Panc1 (cell line): ENCODE data around the gene ETFBKMT. TPM values are rescaled to one million over a fixed set of nuclear protein-coding genes. Genes with fewer than 3 reads are reported as not detected.
"Not testable (repeated sequence)": the region's sequence is repeated elsewhere in the genome, so short reads cannot be mapped to it uniquely, and the experiment has no call there.

Source experiments
- ATAC-seq: fragments of 200-7000 bp; cut with Tn5 transposase; 2 replicates; pipeline ENCODE4 v1.9.1; 2020; ENCODE audit warnings: mild to moderate bottlenecking, moderate library complexity
- BruUV-seq: library from RNA; stranded (reverse); fragments of 400-500 nt; replicated peaks from 2 replicates; lab custom pipeline; 2021; lab: Mats Ljungman, UMichigan
- CTCF ChIA-PET: fragments of 300-600 bp; sonication (Branson Sonifier 250); formaldehyde crosslinking; loops from one replicate; lab custom pipeline; 2022; ENCODE audit warnings: antibody characterized with exemption; lab: Charles Lee
- POLR2A ChIA-PET: fragments of 300-600 bp; sonication (Branson Sonifier 250); formaldehyde crosslinking; loops from one replicate; lab custom pipeline; 2022; ENCODE audit warnings: antibody characterized with exemption; lab: Charles Lee
- DNase-seq: peaks from one replicate; pipeline ENCODE4 v3.0.0-alpha.2; 2010; ENCODE audit warnings: low read depth, low spot score
- H3K27ac ChIP-seq: 2 replicates; pipeline ENCODE4 v1.5.1; 2011; ENCODE audit warnings: mild to moderate bottlenecking, low read length, inconsistent platforms
- H3K27me3 ChIP-seq: fragments of 200-500 bp; sonication (Bioruptor generic); 2 replicates; pipeline ENCODE4 v1.6.0; 2014; ENCODE audit warnings: low read length, inconsistent platforms; ENCODE audit not compliant: control insufficient read depth, insufficient read depth
- H3K36me3 ChIP-seq: fragments of 200-500 bp; sonication (Bioruptor generic); 2 replicates; pipeline ENCODE4 v1.5.1; 2014; ENCODE audit warnings: inconsistent platforms, mild to moderate bottlenecking, low read length, moderate library complexity; ENCODE audit not compliant: control insufficient read depth, insufficient read depth
- H3K4me1 ChIP-seq: 2 replicates; pipeline ENCODE4 v1.5.1; 2011; ENCODE audit warnings: inconsistent platforms, mild to moderate bottlenecking, low read length, moderate library complexity; ENCODE audit not compliant: control insufficient read depth, insufficient read depth
- H3K4me3 ChIP-seq, 2 experiments: 2 replicates each; pipeline ENCODE4 v1.5.1; 2011 to 2012; ENCODE audit warnings: low read depth in 2 of 2, low read length in 2 of 2, mild to moderate bottlenecking in 2 of 2, inconsistent platforms in 1 of 2, moderate library complexity in 1 of 2
- H3K9me3 ChIP-seq: fragments of 200-500 bp; sonication (Bioruptor generic); 2 replicates; pipeline ENCODE4 v1.5.1; 2014; ENCODE audit warnings: low read depth, mild to moderate bottlenecking, inconsistent platforms, low read length, moderate library complexity; ENCODE audit not compliant: control insufficient read depth, insufficient read depth
- POLR2AphosphoS5 ChIP-seq: IDR thresholded peaks from 2 replicates; pipeline ENCODE4 v1.6.1; 2012; ENCODE audit warnings: mild to moderate bottlenecking, low read depth, low read length, moderate library complexity
- REST ChIP-seq, 2 experiments: IDR thresholded peaks; 2 replicates each; pipeline ENCODE4 v1.6.1; 2011 to 2012; ENCODE audit warnings: low read depth in 2 of 2, control low read depth in 1 of 2, low read length in 1 of 2, mild to moderate bottlenecking in 1 of 2, moderate library complexity in 1 of 2; ENCODE audit not compliant: insufficient read depth in 1 of 2
- SIN3A ChIP-seq: IDR thresholded peaks from 2 replicates; pipeline ENCODE4 v1.6.1; 2012; ENCODE audit warnings: low read depth, mild to moderate bottlenecking, low read length, moderate library complexity, borderline replicate concordance; ENCODE audit not compliant: insufficient read depth
- TCF7L2 ChIP-seq: IDR thresholded peaks from 2 replicates; pipeline ENCODE4 v1.6.1; 2011; ENCODE audit warnings: mild to moderate bottlenecking, low read depth, low read length, inconsistent platforms
- in situ Hi-C: cut with HindIII; loops from 2 replicates; pipeline ENCODE4 v1.10.0; 2016; ENCODE audit warnings: low sequenced_read_pairs, low pct_unique_long_range_greater_than_20kb
- intact Hi-C: fragments of 100-400 bp; cut with micrococcal nuclease; formaldehyde crosslinking; loops from one replicate; pipeline ENCODE4 v1.10.0; 2022; ENCODE audit not compliant: unreplicated experiment
- total RNA-seq: library from RNA; stranded (reverse); gene quantifications from one replicate; pipeline ENCODE4 v1.2.1, GENCODE V29; 2021; ENCODE audit not compliant: unreplicated experiment
- TF ChIP-seq, protein P1 (sequence below): fragments of 450-650 bp; IDR thresholded peaks from 2 replicates; pipeline ENCODE4 v1.5.1; 2017; ENCODE audit warnings: mild to moderate bottlenecking

ETFBKMT gene
- total RNA-seq, 1 experiment from 2014 or later, result 1.5 TPM

GRCh38 chr12:31702047-31702446 lies 42.6 kb downstream of the ETFBKMT start:
- BruUV-seq, result no TSS peak
- intact Hi-C loops, result no loop called here
- H3K4me1 ChIP-seq, result no peaks in the 10 kb centered on the region
- H3K36me3 ChIP-seq, result no peaks in the 10 kb centered on the region
- no peak overlapping the region for H3K4me3 ChIP-seq
- no peak for TF ChIP-seq TCF7L2
- TF ChIP-seq REST (IDR thresholded peaks at IDR 0.05; ENCODE audit: insufficient read depth in 1 of 2, low read depth in 2 of 2, low read length in 1 of 2), result no peak
- no peak for TF ChIP-seq POLR2AphosphoS5
- no peak for TF ChIP-seq SIN3A
- TF ChIP-seq, protein P1, sequence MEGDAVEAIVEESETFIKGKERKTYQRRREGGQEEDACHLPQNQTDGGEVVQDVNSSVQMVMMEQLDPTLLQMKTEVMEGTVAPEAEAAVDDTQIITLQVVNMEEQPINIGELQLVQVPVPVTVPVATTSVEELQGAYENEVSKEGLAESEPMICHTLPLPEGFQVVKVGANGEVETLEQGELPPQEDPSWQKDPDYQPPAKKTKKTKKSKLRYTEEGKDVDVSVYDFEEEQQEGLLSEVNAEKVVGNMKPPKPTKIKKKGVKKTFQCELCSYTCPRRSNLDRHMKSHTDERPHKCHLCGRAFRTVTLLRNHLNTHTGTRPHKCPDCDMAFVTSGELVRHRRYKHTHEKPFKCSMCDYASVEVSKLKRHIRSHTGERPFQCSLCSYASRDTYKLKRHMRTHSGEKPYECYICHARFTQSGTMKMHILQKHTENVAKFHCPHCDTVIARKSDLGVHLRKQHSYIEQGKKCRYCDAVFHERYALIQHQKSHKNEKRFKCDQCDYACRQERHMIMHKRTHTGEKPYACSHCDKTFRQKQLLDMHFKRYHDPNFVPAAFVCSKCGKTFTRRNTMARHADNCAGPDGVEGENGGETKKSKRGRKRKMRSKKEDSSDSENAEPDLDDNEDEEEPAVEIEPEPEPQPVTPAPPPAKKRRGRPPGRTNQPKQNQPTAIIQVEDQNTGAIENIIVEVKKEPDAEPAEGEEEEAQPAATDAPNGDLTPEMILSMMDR, result no peak; the same call in 1 of the 2 replicates
- H3K27me3 ChIP-seq, result no peaks in the 10 kb centered on the region
- H3K9me3 ChIP-seq, result no peaks in the 10 kb centered on the region
- no peak overlapping the region for H3K27ac ChIP-seq
- ChIA-PET CTCF (interaction anchor here (0.9 kb wide), 1 partner anchor 70 kb away, joined by 3 read pairs; no protein-coding TSS in a partner anchor), POLR2A (no interaction called here)
- ATAC-seq (no peak), DNase-seq (no peak)
- in situ Hi-C loops, result no loop called here

- Histone ChIP-seq H3K4me1 (no peaks in the 10 kb centered on the region), H3K36me3 (no peaks in the 10 kb centered on the region), H3K9me3 (no peaks in the 10 kb centered on the region), H3K4me3 (no peak overlapping the region), H3K27ac (no peak overlapping the region), H3K27me3 (no peaks in the 10 kb centered on the region)
- ChIA-PET POLR2A (no interaction called here), CTCF (no interaction called here)
- BruUV-seq, result no TSS peak
- in situ Hi-C loops, result no loop called here
- DNase-seq (no peak), ATAC-seq (no peak)
- TF ChIP-seq, protein P1, result no peak
- TF ChIP-seq REST (IDR thresholded peaks at IDR 0.05; ENCODE audit: insufficient read depth in 1 of 2, low read depth in 2 of 2, low read length in 1 of 2), result no peak
- no peak for TF ChIP-seq TCF7L2
- no peak for TF ChIP-seq SIN3A
- intact Hi-C loops, result no loop called here
Observed at GRCh38 chr12:31705621-31706020, 46.1 kb downstream of the ETFBKMT start.

- POLR2A ChIA-PET, ATAC-seq, H3K36me3 ChIP-seq, H3K4me1 ChIP-seq, H3K27ac ChIP-seq, DNase-seq, CTCF ChIA-PET, in situ Hi-C loops, H3K9me3 ChIP-seq, H3K27me3 ChIP-seq, intact Hi-C loops, BruUV-seq, H3K4me3 ChIP-seq: not testable (repeated sequence)
Observed at GRCh38 chr12:31708118-31708517, 48.6 kb downstream of the ETFBKMT start.
